HG02981 (cell line): ENCODE measurements around the gene CYP39A1.
"Not testable (repeated sequence)": the region's sequence is repeated elsewhere in the genome, so short reads cannot be mapped to it uniquely, and the experiment has no call there.

Experiments used
- ATAC-seq: cut with Tn5 transposase; IDR thresholded peaks from one replicate; pipeline ENCODE4 v1.9.1; 2021; ENCODE audit warnings: mild to moderate bottlenecking, moderate library complexity; ENCODE audit not compliant: unreplicated experiment

Gene CYP39A1

DNA sequence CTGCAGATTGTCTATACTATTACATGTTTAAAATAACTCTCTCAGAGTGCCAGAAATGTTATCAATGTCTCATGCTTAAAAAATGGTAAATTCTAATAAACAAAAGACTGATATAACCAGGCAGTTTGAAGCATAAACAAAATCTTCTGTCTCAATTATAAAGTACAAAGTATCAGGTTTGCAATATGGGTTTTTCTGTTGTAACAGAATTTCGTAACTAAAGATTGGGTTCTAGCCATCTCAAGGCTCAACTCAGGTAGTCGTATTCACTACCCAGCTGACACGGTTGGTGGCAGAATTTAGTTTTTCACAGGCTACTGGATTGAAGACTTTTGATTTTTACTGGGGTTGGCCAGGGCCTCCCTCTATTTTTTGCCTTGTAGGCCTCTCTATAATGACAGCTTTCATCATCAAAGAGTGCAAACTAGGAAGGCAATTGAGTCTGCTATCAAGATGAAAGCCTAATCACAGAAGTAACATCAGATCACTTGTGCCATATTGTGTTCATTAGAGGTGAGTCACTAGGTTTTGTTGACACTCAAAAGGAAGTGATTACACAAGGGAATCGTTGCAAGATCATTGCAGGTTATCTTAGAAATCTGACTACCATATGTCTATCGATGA lies 3.6 kb downstream of the CYP39A1 start:
- ATAC-seq: no peak

DNA sequence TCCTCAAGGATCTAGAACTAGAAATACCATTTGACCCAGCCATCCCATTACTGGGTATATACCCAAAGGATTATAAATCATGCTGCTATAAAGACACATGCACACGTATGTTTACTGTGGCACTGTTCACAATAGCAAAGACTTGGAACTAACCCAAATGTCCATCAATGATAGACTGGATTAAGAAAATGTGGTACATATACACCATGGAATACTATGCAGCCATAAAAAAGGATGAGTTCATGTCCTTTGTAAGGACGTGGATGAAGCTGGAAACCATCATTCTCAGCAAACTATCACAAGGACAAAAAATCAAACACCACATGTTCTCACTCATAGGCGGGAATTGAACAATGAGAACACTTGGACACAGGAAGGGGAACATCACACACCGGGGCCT lies 4.5 kb downstream of the CYP39A1 start:
- ATAC-seq: not testable (repeated sequence)

DNA sequence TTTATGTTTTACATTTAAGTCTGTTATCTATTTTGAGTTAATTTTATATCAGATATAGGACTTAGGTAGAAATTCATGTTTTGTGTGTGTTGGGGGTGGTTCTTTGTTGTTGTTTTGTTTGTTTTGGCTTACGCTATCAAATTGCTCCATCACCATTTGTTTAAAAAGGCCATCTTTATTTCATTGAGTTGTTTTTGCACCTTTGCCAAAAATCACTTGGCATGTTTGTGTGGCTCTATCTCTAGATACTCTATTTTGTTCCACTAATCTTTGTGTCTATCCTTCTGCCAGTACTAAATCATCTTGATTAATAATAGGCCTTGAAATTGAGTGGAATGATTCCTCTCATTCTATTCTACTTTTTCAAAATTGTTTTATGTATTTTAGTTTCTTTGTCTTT lies 7.4 kb downstream of the CYP39A1 start:
- ATAC-seq: no peak

DNA sequence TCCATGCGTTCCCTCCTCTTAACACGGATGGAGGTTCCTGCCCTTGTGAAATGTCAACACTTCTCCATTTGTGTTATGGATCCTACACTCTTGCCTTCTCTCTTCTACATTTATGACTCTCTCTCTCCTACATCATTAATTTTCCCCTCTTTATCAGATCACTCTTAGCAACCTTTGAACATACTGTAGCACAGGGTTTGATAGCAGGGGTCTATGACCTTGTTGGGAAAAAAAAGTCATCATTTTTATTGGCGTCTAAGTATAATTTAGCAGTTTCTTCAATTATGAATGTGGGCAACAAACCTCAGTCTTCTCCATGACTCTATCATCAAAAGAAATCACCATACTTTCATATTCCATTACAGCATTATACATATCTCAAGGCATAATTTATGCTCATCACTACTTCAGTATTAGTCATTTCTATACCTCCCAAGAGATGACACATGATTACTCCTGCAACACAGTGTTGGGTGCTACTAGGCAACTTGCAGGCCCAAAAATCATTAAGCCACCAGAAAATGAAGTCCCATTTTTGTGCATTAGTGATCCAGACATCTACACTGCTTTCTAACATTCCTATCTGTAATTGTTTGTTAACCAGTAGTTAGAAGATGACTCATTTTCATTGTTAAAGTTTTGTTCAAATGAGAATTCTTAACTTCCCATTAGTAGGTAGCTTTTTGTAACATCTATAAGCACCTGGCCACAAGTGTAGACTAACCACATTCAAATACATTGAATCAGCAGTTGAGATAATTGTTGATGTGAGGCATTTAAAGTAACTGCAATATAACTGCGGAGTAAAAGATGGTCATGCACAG lies 9.5 kb downstream of the CYP39A1 start:
- no peak for ATAC-seq

DNA sequence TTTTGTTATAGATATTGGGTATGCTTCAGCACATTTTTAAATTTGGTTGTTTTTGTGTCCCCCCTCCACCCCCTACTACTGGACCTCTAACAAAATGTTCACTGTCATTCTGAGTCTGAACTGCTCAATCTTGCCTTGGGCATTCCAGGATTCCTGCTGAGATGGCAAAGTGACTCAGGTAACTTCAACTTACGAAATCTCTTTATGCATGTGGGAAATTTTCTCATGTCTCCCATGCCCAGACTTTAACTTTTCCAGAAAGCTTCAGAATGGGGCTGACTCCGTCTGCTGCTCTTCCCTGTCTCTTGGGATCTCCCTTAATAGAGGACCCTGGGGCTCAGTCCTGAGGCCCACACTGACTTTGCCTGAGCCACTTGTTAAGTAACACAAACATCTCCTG lies 14.0 kb downstream of the CYP39A1 start:
- no peak for ATAC-seq

DNA sequence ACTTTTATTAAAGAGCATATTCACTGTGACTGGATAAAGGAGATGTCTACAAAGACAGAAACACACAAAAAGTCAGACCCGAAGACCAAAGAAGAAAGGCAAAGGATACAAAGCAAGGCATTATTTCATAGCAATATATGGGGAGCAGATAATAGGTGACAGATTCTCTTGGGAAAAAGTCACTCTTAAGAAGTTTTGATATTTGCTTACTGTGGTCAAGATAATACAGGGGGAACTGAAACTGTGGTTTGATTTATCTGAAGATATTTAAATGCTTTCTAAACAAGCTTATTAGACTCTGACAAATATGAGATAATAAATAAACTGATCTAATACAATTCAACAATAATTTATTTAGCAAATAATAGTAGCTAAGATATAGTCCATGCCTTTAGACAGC lies 14.7 kb downstream of the CYP39A1 start:
- no peak for ATAC-seq

DNA sequence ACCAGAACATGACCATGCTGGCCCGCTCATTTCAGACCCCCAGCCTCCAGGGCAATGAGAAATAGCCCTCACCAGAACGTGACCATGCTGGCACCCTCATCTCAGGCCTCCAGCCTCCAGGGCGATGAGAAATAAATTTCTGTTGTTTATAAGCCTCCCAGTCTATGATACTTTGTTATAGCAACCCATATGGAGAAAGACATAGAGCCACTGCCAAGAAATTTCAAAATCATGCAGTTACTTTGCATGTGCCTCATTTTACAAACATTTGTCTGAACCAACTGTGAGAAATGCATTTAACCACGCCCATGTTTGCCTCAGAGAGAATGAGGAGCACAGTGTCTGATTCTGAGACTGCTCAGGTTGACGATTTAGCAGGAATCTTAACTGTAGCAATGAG lies 15.5 kb downstream of the CYP39A1 start:
- ATAC-seq: no peak

DNA sequence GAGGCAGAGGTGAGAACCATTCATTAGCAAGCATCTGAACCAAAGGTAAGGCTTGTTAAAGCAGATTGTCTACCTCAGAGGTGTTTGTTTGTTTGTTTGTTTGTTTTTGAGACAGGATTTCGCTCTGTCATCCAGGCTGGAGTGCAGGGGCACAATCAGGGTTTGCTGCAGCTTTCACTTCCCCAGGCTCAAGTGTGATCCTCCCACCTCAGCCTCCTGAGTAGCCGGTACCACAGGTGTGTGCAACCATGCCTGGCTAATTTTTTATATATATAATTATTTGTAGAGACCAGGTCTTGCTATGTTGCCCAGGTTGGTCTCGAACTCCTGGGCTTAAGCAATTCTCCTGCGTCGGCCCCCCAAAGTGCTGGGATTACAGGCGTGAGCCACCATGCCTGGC lies 17.2 kb downstream of the CYP39A1 start:
- no peak for ATAC-seq

DNA sequence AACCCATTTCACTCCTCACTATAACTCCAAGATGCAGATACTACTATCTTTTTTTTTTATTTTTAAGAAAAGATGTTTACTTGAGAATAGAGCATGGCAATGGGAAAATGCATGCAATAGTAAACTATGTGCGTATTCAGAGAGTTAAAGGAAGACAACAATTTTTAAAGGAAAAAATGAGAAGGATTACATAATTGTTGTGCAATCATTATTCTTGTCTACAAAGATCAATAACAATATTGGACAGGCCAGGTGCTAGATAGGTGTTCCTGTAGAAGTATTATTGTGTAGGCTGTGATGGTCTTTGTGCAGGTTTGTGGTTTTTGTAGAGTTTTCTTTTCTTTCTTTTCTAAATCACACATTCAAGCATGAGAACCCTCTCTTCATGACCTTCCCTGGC lies 20.6 kb downstream of the CYP39A1 start:
- no peak for ATAC-seq

DNA sequence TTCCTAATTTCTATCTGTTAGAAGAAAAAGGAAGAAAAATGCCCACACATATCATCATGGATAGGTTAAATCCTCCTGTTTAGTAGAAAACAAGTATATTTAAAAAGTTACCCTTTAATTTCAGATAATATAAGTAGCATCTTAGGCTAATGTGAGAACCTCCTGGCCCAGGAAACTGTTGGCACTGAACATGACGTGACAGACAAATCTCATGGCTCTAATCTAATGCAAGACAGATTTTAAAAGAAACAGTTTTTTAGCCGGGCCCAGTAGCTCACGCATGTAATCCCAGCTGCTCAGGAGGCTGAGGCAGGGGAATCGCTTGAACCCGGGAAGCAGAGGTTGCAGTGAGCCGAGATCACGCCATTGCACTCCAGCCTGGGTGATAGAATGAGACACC lies 22.9 kb downstream of the CYP39A1 start:
- no peak for ATAC-seq

DNA sequence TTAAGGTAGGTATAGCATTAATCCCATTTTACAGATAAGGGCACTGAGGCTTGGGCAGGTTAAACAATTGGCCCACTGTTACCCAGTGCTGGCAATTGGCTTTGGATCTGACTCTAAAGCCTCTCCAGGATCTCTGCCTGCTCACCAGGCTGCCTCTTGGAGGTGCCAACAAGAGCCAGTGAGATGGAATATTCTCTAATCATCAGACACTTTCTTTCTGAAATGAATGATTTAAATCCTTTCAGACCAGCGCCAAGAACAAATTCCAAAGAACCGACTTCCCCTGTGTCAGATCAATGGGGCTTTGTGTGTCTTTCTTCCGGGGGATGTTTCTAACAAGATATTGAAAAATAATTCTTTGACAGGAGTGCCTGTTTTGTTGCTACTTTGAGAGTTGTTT lies 23.6 kb downstream of the CYP39A1 start:
- ATAC-seq: no peak

DNA sequence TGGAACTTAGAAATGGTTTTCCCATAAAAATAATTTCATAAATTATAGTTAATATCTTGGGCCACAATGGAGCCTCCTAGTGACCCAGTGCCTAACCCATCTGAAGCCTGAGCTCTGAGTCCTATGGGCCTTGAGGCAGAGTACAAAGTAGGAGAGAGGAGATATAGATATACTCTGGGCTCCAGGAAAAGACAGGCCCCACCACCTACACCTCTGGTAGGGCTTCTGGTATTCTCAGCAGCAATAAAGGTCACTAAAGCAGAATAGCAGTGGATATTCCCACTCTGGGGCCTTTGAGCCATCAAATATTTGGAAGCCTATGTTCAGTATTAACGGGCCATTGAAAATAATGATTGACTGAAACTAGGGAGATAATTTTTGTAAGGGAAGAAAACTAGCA lies 24.1 kb downstream of the CYP39A1 start:
- no peak for ATAC-seq

DNA sequence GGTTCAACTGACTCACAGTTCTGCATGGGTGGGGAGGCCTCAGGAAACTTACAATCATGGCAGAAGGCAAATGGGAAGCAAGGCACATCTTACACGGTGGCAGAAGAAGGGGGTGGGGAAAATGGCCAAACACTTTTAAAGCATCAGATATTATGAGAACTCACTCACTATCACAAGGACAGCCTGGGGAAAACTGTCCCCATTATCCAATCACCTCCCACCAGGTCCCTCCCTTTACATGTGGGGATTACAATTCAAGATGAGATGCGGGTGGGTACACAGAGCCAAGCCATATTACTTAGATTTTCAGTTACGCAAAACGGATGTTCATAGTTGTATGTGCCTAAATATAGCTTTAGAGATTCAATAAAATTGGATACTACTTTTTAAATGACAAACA lies 25.6 kb downstream of the CYP39A1 start:
- no peak for ATAC-seq

DNA sequence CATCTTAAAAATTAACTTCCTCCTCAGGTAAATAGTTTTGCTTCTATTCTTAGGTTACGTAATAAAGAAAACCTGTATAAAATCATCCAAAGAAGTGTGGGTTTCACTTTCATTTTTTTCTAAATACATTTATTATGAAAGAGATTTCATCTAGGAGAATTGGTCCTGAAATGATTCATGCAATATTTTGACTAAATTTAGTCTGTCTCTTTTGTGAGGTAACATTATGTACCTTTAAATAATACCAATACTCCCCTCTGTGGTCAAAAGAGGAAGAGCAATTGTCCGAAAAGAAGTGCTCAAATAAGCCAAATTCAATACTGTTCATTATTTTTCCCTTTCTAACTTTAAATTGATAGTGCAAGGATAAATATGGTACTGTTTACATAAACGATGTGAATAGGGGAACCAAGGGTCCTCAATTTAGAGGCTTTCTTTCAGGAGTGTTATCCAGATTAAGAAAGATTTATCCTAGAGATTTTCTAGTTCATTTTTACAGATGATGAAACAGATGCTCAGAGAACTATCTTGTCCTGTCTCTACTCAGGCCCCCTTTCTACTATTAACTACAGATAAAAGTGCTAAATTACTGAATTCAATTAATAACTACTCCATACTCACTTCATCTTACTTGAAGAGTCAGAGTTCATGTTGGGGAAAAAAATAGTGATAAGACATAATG lies 26.2 kb downstream of the CYP39A1 start:
- peak; percentile 76 for ATAC-seq

DNA sequence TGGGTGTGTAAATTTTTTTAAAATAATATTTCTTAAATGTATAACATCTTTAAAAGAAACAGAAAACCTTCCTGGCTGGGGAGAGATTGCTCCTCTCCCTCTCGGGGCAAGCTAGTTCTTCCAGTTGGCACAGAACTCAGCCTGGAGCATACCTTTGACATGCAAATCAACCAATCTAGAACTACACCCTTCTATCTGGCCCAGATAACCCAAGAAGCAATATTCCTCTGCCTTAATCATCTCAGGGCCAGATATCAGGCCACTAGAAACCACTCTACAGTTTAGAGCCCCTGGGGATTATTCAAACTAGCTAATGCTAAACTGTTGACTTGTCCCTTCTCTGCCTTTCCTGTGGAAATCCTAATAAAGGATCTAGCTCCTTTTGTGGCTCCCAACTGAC lies 33.9 kb downstream of the CYP39A1 start:
- no peak for ATAC-seq

DNA sequence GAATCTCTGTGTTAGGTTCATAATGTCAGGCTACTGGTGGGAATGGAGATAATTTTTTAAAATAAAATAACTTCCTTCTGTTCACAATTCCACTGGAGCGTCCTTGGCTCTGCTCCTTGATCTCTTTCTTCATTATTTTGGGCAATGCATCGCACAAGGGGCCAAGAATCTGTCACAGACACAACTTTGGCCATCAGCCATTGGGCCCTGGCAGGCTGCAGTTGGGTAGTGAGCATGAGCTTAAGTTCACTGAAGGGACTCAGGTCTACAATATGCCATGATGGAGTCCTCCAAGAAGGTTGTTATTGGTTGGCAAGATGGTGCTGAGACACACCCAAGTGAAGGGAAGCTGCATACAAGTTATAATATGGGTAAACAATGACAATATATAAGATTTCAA lies 40.0 kb downstream of the CYP39A1 start:
- no peak for ATAC-seq

DNA sequence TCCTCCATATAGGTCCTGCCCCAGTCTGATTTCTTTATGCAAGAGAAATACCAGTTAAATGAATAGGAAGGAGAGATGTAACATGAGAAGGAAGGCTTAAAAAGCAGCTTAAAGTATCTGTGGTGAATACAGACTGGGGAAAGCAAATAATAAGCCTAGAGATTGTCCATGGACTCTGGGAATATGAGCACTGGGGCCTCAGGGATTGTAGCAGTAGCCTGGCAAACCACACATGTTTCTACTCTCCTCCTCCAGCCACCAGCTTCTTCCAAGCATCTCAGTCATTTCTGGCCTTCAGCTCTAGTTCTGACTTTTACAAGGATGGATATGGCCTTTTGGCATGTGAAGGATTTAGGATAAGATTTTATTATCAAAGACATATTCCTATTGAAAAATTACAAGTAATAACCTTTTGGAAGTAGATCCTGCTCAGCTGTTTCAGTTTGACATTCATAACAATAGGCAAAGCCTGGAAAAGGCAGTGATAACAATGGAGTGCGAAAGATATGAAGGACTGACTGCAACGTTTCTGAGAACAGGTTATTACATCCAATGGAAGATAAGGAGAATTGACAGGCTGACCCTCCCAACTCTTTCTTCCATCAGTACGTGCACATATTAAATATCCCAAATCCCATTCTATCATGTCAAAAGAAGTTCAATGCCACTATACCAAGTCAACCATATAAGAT lies 41.6 kb downstream of the CYP39A1 start:
- no peak for ATAC-seq

DNA sequence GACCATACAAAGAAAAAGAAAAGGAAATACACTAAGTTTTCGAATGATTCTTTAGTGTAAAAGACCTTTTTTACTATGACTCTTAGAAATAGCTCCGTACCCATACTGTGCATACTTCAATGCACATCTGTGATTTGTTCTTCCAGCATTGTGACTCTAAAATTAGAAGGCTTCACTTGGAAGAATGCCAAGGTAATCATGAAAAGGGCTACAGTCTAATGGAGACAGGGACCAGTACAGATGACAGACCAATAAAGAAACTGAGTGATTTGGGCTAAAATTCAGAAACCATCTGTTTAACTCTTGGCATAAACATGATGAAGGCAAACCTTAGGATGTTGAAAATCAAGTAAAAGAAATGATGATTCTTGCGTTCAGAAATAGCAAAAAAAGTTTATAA lies 46.3 kb downstream of the CYP39A1 start:
- no peak for ATAC-seq

DNA sequence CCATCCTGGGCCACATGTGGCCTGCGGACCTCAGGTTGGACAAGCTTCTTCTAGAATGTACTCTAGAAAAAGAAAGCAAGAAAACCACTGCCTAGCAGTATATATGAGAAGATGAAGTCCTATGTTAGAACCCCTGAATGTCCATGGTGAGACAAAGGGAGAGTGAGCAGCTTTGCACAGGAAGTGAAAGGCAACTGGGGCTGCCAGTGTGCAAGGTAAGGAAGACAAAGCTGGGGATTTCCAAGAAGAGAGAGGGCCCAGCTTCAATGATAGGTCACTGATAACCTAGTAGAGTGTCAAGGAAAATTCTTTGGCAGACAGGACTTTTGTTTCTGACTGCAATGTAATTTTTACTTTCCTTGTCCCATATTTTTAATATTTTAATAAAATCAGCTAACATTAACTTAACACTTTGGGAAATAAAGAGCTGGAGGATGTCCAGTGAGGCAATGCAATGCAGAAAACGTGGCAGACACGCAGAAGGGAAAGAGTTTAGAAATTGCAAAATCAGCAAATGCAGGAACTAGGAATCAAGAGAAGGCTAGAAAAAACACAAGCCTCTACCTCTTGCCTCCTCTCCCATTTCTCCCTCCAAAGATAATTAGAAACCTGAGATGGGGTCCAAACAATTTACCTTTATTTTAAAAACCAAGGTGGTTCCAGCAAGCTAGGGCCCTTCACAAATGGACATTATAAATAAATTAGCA lies 47.4 kb downstream of the CYP39A1 start:
- no peak for ATAC-seq

DNA sequence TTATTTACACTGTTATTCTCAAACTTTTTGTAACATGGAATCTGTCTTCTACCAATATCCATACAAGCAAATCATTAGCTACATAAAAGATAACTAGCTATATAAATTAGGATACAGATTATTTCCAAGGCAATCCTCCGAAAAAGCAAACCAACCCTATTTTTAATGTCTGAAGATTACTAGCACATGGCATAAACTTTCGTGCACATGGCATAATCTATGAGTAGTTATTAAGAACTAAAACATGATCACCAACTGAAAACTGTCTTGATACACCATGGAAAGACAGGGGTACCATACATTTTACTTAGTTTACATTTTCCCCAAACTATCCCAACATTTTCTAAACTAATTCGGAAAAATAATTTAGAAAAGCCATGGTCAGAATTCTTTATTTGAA lies 54.4 kb downstream of the CYP39A1 start:
- ATAC-seq: no peak

DNA sequence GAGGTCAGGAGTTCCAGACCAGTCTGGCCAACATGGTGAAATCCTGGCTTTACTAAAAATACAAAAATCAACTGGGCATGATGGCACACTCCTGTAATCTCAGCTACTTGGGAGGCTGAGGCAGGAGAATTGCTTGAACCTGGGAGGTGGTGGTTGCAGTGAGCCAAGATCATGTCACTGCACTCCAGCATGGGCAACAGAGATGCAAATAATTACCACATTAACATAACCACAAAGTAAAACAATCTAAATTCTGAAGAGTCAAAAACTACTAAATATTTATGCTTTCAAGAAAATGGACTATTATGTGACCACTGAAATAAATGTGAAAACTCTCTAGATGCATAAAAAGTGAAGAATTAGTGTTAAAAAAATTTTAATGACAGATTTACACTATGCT lies 59.9 kb downstream of the CYP39A1 start:
- no peak for ATAC-seq
